GM18498 (cell line): ENCODE measurements around the gene NADSYN1.
"Not testable (repeated sequence)": the region's sequence is repeated elsewhere in the genome, so short reads cannot be mapped to it uniquely, and the experiment has no call there.

Experiments used
- ATAC-seq: cut with Tn5 transposase; IDR thresholded peaks from one replicate; pipeline ENCODE4 v1.9.1; 2021; ENCODE audit warnings: mild to moderate bottlenecking, moderate library complexity; ENCODE audit not compliant: unreplicated experiment

The NADSYN1 gene

GRCh38 chr11:71518506-71519471, 65.8 kb downstream of the NADSYN1 start:
- ATAC-seq: no peak

- ATAC-seq: no peak
These were observed 66.5 kb downstream of the NADSYN1 start for GRCh38 chr11:71519546-71519945.

GRCh38 chr11:71525188-71525937, 72.4 kb downstream of the NADSYN1 start:
- ATAC-seq: no peak

GRCh38 chr11:71525938-71526495, 73.0 kb downstream of the NADSYN1 start:
- no peak for ATAC-seq

GRCh38 chr11:71526796-71527575, 74.0 kb downstream of the NADSYN1 start, which contains the start of gene KRTAP5-7:
TSS of gene KRTAP5-7 (plus strand) at chr11:71527267. CDS start at chr11:71527301, 34 bp downstream.
- not testable (repeated sequence) for ATAC-seq

GRCh38 chr11:71527576-71528210, 74.7 kb downstream of the NADSYN1 start:
- ATAC-seq: no peak

- no peak for ATAC-seq
These were observed 77.6 kb downstream of the NADSYN1 start for GRCh38 chr11:71530602-71531001.

- no peak for ATAC-seq
These were observed 79.1 kb downstream of the NADSYN1 start for GRCh38 chr11:71532036-71532610.

GRCh38 chr11:71534711-71535608, 82.0 kb downstream of the NADSYN1 start:
- not testable (repeated sequence) for ATAC-seq

- no peak for ATAC-seq
These were observed 82.8 kb downstream of the NADSYN1 start for GRCh38 chr11:71535825-71536224.

- no peak for ATAC-seq
These were observed 84.5 kb downstream of the NADSYN1 start for GRCh38 chr11:71537537-71537936.

GRCh38 chr11:71537977-71538665, 85.1 kb downstream of the NADSYN1 start, which contains the start of gene KRTAP5-8:
TSS of gene KRTAP5-8 (plus strand) at chr11:71538025. CDS start at chr11:71538056, 31 bp downstream.
- ATAC-seq: not testable (repeated sequence)

- ATAC-seq: no peak
These were observed 85.6 kb downstream of the NADSYN1 start for GRCh38 chr11:71538666-71538990.

- ATAC-seq: no peak
These were observed 86.0 kb downstream of the NADSYN1 start for GRCh38 chr11:71539017-71539416.

- ATAC-seq: not testable (repeated sequence)
These were observed 87.0 kb downstream of the NADSYN1 start for GRCh38 chr11:71539971-71540370.

GRCh38 chr11:71540521-71541304, 87.7 kb downstream of the NADSYN1 start:
- ATAC-seq: peak; percentile 64

- no peak for ATAC-seq
These were observed 89.4 kb downstream of the NADSYN1 start for GRCh38 chr11:71542382-71542781.
